GM12878 (cell line): ENCODE measurements around the gene NCF2. TPM values are rescaled to one million over a fixed set of nuclear protein-coding genes. Genes with fewer than 3 reads are reported as not detected.
A peak's percentile ranks its signal among the peaks of the same experiment; 100 is the strongest.

Experiments
- ATAC-seq: fragments of 200-7000 bp; cut with Tn5 transposase; 3 replicates; pipeline ENCODE4 v1.9.1; 2020; ENCODE audit warnings: mild to moderate bottlenecking, moderate library complexity
- BruUV-seq: library from RNA; stranded (reverse); fragments of 400-500 nt; replicated peaks from 2 replicates; lab custom pipeline; 2021; lab: Mats Ljungman, UMichigan
- CTCF ChIA-PET: fragments of 300-600 bp; sonication (Branson Sonifier 250); formaldehyde crosslinking; extraction: SDS; loops from one replicate; lab custom pipeline; 2021; ENCODE audit warnings: inconsistent platforms; lab: Yijun Ruan, JAX
- POLR2A ChIA-PET: fragments of 350-600 bp; formaldehyde crosslinking; extraction: SDS; loops from one replicate; lab custom pipeline; 2021; ENCODE audit warnings: inconsistent platforms; lab: Charles Lee
- RAD21 ChIA-PET: fragments of 300-600 bp; sonication (Branson Sonifier 250); formaldehyde crosslinking; loops from one replicate; lab custom pipeline; 2023; ENCODE audit warnings: antibody characterized with exemption; ENCODE audit not compliant: unreplicated experiment; lab: Charles Lee
- SMC1A ChIA-PET: fragments of 300-600 bp; sonication (Branson Sonifier 250); formaldehyde crosslinking; loops from one replicate; lab custom pipeline; 2023; ENCODE audit not compliant: unreplicated experiment, uncharacterized antibody; lab: Charles Lee
- DNase-seq: peaks from one replicate; pipeline ENCODE4 v3.0.0-alpha.2; 2011; ENCODE audit warnings: low read depth, low spot score
- FAIRE-seq: peaks from 3 replicates; lab custom pipeline; 2011; peaks lifted over from hg19 to GRCh38; lab: Jason Lieb, UNC
- H2AFZ ChIP-seq: 2 replicates; pipeline ENCODE4 v1.6.0; 2011; ENCODE audit warnings: low read depth, low read length, control low read depth; ENCODE audit not compliant: control insufficient read depth
- H3K27ac ChIP-seq: 2 replicates; pipeline ENCODE4 v1.5.1; 2011; ENCODE audit warnings: control low read depth; ENCODE audit not compliant: control insufficient read depth, insufficient read depth
- H3K27me3 ChIP-seq, 2 experiments: replicated peaks in 1 of 2; 2 replicates each; pipeline versions ENCODE4 v1.6.0 to v1.6.1; 2011; ENCODE audit warnings: low read length in 1 of 2; ENCODE audit not compliant: control insufficient read depth in 2 of 2, insufficient read depth in 2 of 2
- H3K36me3 ChIP-seq, 2 experiments: 2 replicates each; pipeline ENCODE4 v1.5.1; 2011; ENCODE audit warnings: low read length in 1 of 2; ENCODE audit not compliant: control insufficient read depth in 2 of 2, insufficient read depth in 2 of 2
- H3K4me1 ChIP-seq: 2 replicates; pipeline ENCODE4 v1.6.1; 2011; ENCODE audit warnings: mild to moderate bottlenecking, low read length, moderate library complexity, mixed read lengths; ENCODE audit not compliant: control insufficient read depth, insufficient read depth
- H3K4me2 ChIP-seq: 2 replicates; pipeline ENCODE4 v1.6.0; 2011; ENCODE audit warnings: control low read depth; ENCODE audit not compliant: control insufficient read depth, insufficient read depth
- H3K4me3 ChIP-seq: fragments of 200-600 bp; sonication (generic); 2 replicates; pipeline ENCODE4 v1.5.1; 2016
- H3K79me2 ChIP-seq: 2 replicates; pipeline ENCODE4 v1.6.0; 2011; ENCODE audit warnings: low read length; ENCODE audit not compliant: control insufficient read depth, insufficient read depth
- H3K9ac ChIP-seq: 2 replicates; pipeline ENCODE4 v1.8.0; 2011; ENCODE audit warnings: low read length, control low read depth, mixed read lengths; ENCODE audit not compliant: control insufficient read depth, insufficient read depth
- H3K9me3 ChIP-seq: replicated peaks from 3 replicates; pipeline ENCODE4 v1.5.1; 2011; ENCODE audit warnings: mild to moderate bottlenecking, low read length; ENCODE audit not compliant: control insufficient read depth, insufficient read depth
- H4K20me1 ChIP-seq: 2 replicates; pipeline ENCODE4 v1.6.0; 2011; ENCODE audit not compliant: control insufficient read depth, insufficient read depth
- ATF7 ChIP-seq: fragments of 450-650 bp; IDR thresholded peaks from 2 replicates; pipeline ENCODE4 v1.6.1; 2016; ENCODE audit warnings: low read depth, mild to moderate bottlenecking
- CREB1 ChIP-seq: IDR thresholded peaks from 2 replicates; pipeline ENCODE4 v1.6.1; 2012; ENCODE audit warnings: low read depth, mild to moderate bottlenecking, inconsistent platforms
- EP300 ChIP-seq, 2 experiments: fragments of 150-350 bp in 1 of 2; IDR thresholded peaks; 2 replicates each; pipeline ENCODE4 v1.6.1; 2011 to 2012; ENCODE audit warnings: low read depth in 2 of 2, low read length in 2 of 2, borderline replicate concordance in 1 of 2, improper control_type of control experiment in 1 of 2, inconsistent platforms in 1 of 2; ENCODE audit not compliant: control insufficient read depth in 1 of 2
- HDGF ChIP-seq: fragments of 450-650 bp; IDR thresholded peaks from 2 replicates; pipeline ENCODE4 v1.6.1; 2016; ENCODE audit warnings: antibody characterized with exemption
- IKZF2 ChIP-seq, 2 experiments: fragments of 450-650 bp; IDR thresholded peaks; 2 replicates each; pipeline ENCODE4 v1.6.1; 2017; ENCODE audit warnings: mild to moderate bottlenecking in 2 of 2, moderate library complexity in 2 of 2
- JUNB ChIP-seq: IDR thresholded peaks from 2 replicates; pipeline ENCODE4 v1.6.1; 2016; ENCODE audit warnings: antibody characterized with exemption, mild to moderate bottlenecking
- MEF2B ChIP-seq: fragments of 450-650 bp; IDR thresholded peaks from 2 replicates; pipeline ENCODE4 v1.6.1; 2018; ENCODE audit warnings: mild to moderate bottlenecking, moderate library complexity; ENCODE audit not compliant: partially characterized antibody, poor library complexity, severe bottlenecking
- MTA2 ChIP-seq: fragments of 450-650 bp; IDR thresholded peaks from 2 replicates; pipeline ENCODE4 v1.6.1; 2016; ENCODE audit warnings: low read depth, mild to moderate bottlenecking, moderate library complexity
- MYC ChIP-seq: IDR thresholded peaks from 2 replicates; pipeline ENCODE4 v1.6.1; 2011; ENCODE audit warnings: mild to moderate bottlenecking, low read length, moderate library complexity, inconsistent platforms; ENCODE audit not compliant: insufficient read depth, insufficient replicate concordance, insufficient read length, severe bottlenecking
- NBN ChIP-seq: fragments of 450-650 bp; IDR thresholded peaks from 2 replicates; pipeline ENCODE4 v1.6.1; 2016
- NFIC ChIP-seq: IDR thresholded peaks from 2 replicates; pipeline ENCODE4 v1.6.1; 2012; ENCODE audit warnings: low read depth, mild to moderate bottlenecking, inconsistent platforms, low read length, moderate library complexity
- PKNOX1 ChIP-seq: fragments of 450-650 bp; IDR thresholded peaks from 2 replicates; pipeline ENCODE4 v1.6.1; 2016; ENCODE audit warnings: mild to moderate bottlenecking
- RB1 ChIP-seq: fragments of 450-650 bp; formaldehyde crosslinking; IDR thresholded peaks from 2 replicates; pipeline ENCODE4 v1.6.1; 2017; ENCODE audit warnings: mild to moderate bottlenecking, borderline replicate concordance
- ZNF384 ChIP-seq: IDR thresholded peaks from 2 replicates; pipeline ENCODE4 v1.6.1; 2012; ENCODE audit warnings: low read depth, mild to moderate bottlenecking, low read length, improper control_type of control experiment, borderline replicate concordance
- WGBS: methylation state at CpG from one replicate; pipeline ENCODE4 v1.1.6; 2016; ENCODE audit warnings: low lambda C conversion rate; ENCODE audit not compliant: insufficient replicate concordance, insufficient coverage; ENCODE audit errors: missing lambda C conversion rate; 5-methylcytosine and 5-hydroxymethylcytosine counted together
- in situ Hi-C: fragments of 300-500 bp; cut with MboI; formaldehyde crosslinking; loops from 9 replicates; pipeline ENCODE4 v1.14.3; 2018; ENCODE audit warnings: mixed read lengths
- intact Hi-C: fragments of 100-400 bp; cut with micrococcal nuclease; formaldehyde crosslinking; loops from one replicate; pipeline ENCODE4 v1.14.2; 2022; ENCODE audit not compliant: unreplicated experiment
- polyA plus RNA-seq, 11 experiments: library from polyadenylated mRNA; depleted of rRNA in 4 of 11; unstranded in 6 of 11; stranded (reverse) in 5 of 11; fragments of >200 nt; fragmentation: Nextera tagmentation in 4 of 11; fragmentation: Illumina TruSeq in 1 of 11; extraction: Ambion mirVana in 4 of 11; extraction: Trizol in 1 of 11; gene quantifications; 1 replicate in 1 of 11; 2 replicates in 10 of 11; pipeline versions ENCODE4 v1.2.1 to v1.2.3, GENCODE V29; 2011 to 2016; ENCODE audit warnings: inconsistent platforms in 2 of 11, missing spikeins in 2 of 11, low read depth in 1 of 11
- total RNA-seq, 4 experiments: library from RNA; depleted of rRNA in 3 of 4; stranded (reverse); fragments of >200 nt in 3 of 4; fragmentation: Illumina TruSeq in 1 of 4; extraction: Trizol in 1 of 4; gene quantifications; 2 replicates each; pipeline versions ENCODE4 v1.2.1 to v1.2.3, GENCODE V29; 2013 to 2021
- TF ChIP-seq, protein P1 (sequence below): fragments of 450-650 bp; IDR thresholded peaks from 2 replicates; pipeline ENCODE4 v1.6.1; 2017; ENCODE audit warnings: antibody characterized with exemption, mild to moderate bottlenecking, moderate library complexity

The NCF2 gene
- total and polyA plus RNA-seq, 10 of the 15 experiments (the other 5 are each of a cell fraction or from before 2014, with no cell fraction given), result 31.4 to 256 (median 77.1) TPM

- Histone ChIP-seq H3K4me1 (peaks cover 33% of the 10 kb centered on the region), H2AFZ (peak overlapping the region; percentile 71), H3K27ac (peak overlapping the region; percentile 59), H3K9me3 (no peaks in the 10 kb centered on the region; the same call in 1 of the 3 replicates), H3K4me3 (no peak overlapping the region), H3K36me3 (no peaks in the 10 kb centered on the region), H3K27me3 (no peaks in the 10 kb centered on the region), H3K79me2 (no peaks in the 10 kb centered on the region)
- in situ Hi-C loops (no loop called here), intact Hi-C loops (no loop called here)
- FAIRE-seq, result peak; percentile 64
- SMC1A ChIA-PET, result interaction anchor here (0.6 to 2.5 kb wide), 17 partner anchors 9 to 571 kb away, joined by 3 to 18 read pairs (median 4); partner anchors contain the start of gene NCF2
- 18% methylated on average over 2 of the region's 2 CpGs for WGBS
- TF ChIP-seq MYC, result no peak
- 0 out of 2 replicates have a peak, but pooled peaks have one; percentile 44 for TF ChIP-seq MTA2
- TF ChIP-seq PKNOX1, result peak; percentile 31
- TF ChIP-seq, protein P1, sequence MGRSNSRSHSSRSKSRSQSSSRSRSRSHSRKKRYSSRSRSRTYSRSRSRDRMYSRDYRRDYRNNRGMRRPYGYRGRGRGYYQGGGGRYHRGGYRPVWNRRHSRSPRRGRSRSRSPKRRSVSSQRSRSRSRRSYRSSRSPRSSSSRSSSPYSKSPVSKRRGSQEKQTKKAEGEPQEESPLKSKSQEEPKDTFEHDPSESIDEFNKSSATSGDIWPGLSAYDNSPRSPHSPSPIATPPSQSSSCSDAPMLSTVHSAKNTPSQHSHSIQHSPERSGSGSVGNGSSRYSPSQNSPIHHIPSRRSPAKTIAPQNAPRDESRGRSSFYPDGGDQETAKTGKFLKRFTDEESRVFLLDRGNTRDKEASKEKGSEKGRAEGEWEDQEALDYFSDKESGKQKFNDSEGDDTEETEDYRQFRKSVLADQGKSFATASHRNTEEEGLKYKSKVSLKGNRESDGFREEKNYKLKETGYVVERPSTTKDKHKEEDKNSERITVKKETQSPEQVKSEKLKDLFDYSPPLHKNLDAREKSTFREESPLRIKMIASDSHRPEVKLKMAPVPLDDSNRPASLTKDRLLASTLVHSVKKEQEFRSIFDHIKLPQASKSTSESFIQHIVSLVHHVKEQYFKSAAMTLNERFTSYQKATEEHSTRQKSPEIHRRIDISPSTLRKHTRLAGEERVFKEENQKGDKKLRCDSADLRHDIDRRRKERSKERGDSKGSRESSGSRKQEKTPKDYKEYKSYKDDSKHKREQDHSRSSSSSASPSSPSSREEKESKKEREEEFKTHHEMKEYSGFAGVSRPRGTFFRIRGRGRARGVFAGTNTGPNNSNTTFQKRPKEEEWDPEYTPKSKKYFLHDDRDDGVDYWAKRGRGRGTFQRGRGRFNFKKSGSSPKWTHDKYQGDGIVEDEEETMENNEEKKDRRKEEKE, result no peak
- TF ChIP-seq JUNB, result peak; percentile 51
- TF ChIP-seq NBN, result peak; percentile 62
- peak; percentile 75 for TF ChIP-seq HDGF
- 0 out of 2 replicates have a peak, but pooled peaks have one; percentile 44 for TF ChIP-seq ZNF384
- peak; percentile 28 for TF ChIP-seq MEF2B
- peak; percentile 88 for TF ChIP-seq ATF7
- TF ChIP-seq RB1, result no peak
- peak; percentile 35; the same call in 1 of the 2 replicates for TF ChIP-seq NFIC
- TF ChIP-seq EP300 (IDR thresholded peaks at IDR 0.05; ENCODE audit: borderline replicate concordance in 1 of 2, control insufficient read depth in 1 of 2, low read depth in 2 of 2, low read length in 2 of 2), result 0 out of 4 replicates have a peak, but pooled peaks of 1 of the 2 experiments have one; percentile 18
- peak in 1 of 2 experiments; percentile 45; a peak in 2 of 4 replicates for TF ChIP-seq IKZF2 (IDR thresholded peaks at IDR 0.05)
- no peak for TF ChIP-seq CREB1
- TF ChIP-seq, all 136 proteins: peak for 11
- ChIA-PET POLR2A (interaction anchor here (0.6 to 1.3 kb wide), 7 partner anchors 8 to 36 kb away, joined by 3 to 15 read pairs (median 4); partner anchors contain the start of gene NCF2), CTCF (interaction anchor here (0.8 to 4.2 kb wide), 9 partner anchors 9 to 128 kb away, joined by 3 to 30 read pairs (median 4); partner anchors contain the start of gene NCF2), RAD21 (interaction anchor here (0.7 to 8.5 kb wide), 10 partner anchors 8 to 318 kb away, joined by 3 to 188 read pairs (median 4); partner anchors contain the start of genes NCF2 and SMG7)
- ATAC-seq, result peak; percentile 78
- H3K4me2 ChIP-seq, result peak overlapping the region; percentile 66
- DNase-seq, result no peak
- no peaks in the 10 kb centered on the region for H4K20me1 ChIP-seq
- peak overlapping the region; percentile 26; the same call in 1 of the 2 replicates for H3K9ac ChIP-seq
- no TSS peak for BruUV-seq
Measured at GRCh38 chr1:183598386-183598785, 8.1 kb upstream of the NCF2 start.
